Nucleus accumbens (tissue), 56 donors: ENCODE data around the gene TRANK1.
"Not testable (repeated sequence)": the region's sequence is repeated elsewhere in the genome, so short reads cannot be mapped to it uniquely, and the experiment has no call there.

ENCODE experiments used
- DNase-seq, 56 donors: peaks; one replicate each; lab custom pipeline; 2025; lab: John Stamatoyannopoulos, UW

Gene TRANK1

GRCh38 chr3:36957862-36958686 is 13.2 kb upstream of the TRANK1 start:
- DNase-seq: peak in 1 of 56 donors; percentile 2

GRCh38 chr3:36957063-36957462 is 12.2 kb upstream of the TRANK1 start:
- DNase-seq: no peak

- DNase-seq: no peak
Observed at GRCh38 chr3:36956155-36956554, 11.3 kb upstream of the TRANK1 start.

GRCh38 chr3:36954452-36955134 is 9.7 kb upstream of the TRANK1 start:
- DNase-seq: no peak

- not testable (repeated sequence) for DNase-seq
Observed at GRCh38 chr3:36947814-36948213, 3.0 kb upstream of the TRANK1 start.

GRCh38 chr3:36945333-36945980 is 603 bp upstream of the TRANK1 start:
- DNase-seq: no peak

- DNase-seq: peak in 49 of 56 donors; percentile 8 to 78 (median 37)
Observed at GRCh38 chr3:36944012-36944640, 728 bp downstream of the TRANK1 start.

- peak in 1 of 56 donors; percentile 15 for DNase-seq
Observed at GRCh38 chr3:36943601-36944000, 1.3 kb downstream of the TRANK1 start.

GRCh38 chr3:36942638-36943248 is 2.1 kb downstream of the TRANK1 start:
- DNase-seq: no peak

GRCh38 chr3:36941658-36942057 is 3.2 kb downstream of the TRANK1 start:
- DNase-seq: no peak

GRCh38 chr3:36941162-36941561 is 3.7 kb downstream of the TRANK1 start:
- DNase-seq: no peak

GRCh38 chr3:36937492-36937891 is 7.4 kb downstream of the TRANK1 start:
- no peak for DNase-seq

- no peak for DNase-seq
Observed at GRCh38 chr3:36933540-36934296, 11.1 kb downstream of the TRANK1 start.

GRCh38 chr3:36931424-36931823 is 13.4 kb downstream of the TRANK1 start:
- DNase-seq: not testable (repeated sequence)

GRCh38 chr3:36928220-36928619 is 16.6 kb downstream of the TRANK1 start:
- no peak for DNase-seq

GRCh38 chr3:36926292-36926897 is 18.5 kb downstream of the TRANK1 start:
- no peak for DNase-seq

- DNase-seq: no peak
Observed at GRCh38 chr3:36924744-36925521, 19.9 kb downstream of the TRANK1 start.

- no peak for DNase-seq
Observed at GRCh38 chr3:36923981-36924743, 20.7 kb downstream of the TRANK1 start.
